GM23338 (cell line): ENCODE measurements around the gene RIMS1. TPM values are rescaled to one million over a fixed set of nuclear protein-coding genes. Genes with fewer than 3 reads are reported as not detected.

Experiments used
- ATAC-seq: fragments of 200-7000 bp; cut with Tn5 transposase; 3 replicates; pipeline ENCODE4 v1.9.1; 2020
- DNase-seq: peaks from one replicate; pipeline ENCODE4 v3.0.0-alpha.2; 2015; ENCODE audit warnings: low spot score
- H2AFZ ChIP-seq: fragments of 200-600 bp; sonication (generic); 2 replicates; pipeline ENCODE4 v1.8.0; 2016; ENCODE audit warnings: antibody characterized with exemption, mild to moderate bottlenecking, moderate library complexity
- H3F3A ChIP-seq: fragments of 200-600 bp; sonication (generic); replicated peaks from 2 replicates; pipeline ENCODE4 v1.8.0; 2017; ENCODE audit warnings: antibody characterized with exemption, mixed run types, low read depth
- H3K27ac ChIP-seq: fragments of 200-600 bp; sonication (generic); 2 replicates; pipeline ENCODE4 v1.6.1; 2016; ENCODE audit warnings: low read depth
- H3K27me3 ChIP-seq: fragments of 200-600 bp; sonication (generic); 2 replicates; pipeline ENCODE4 v1.8.0; 2016; ENCODE audit warnings: mild to moderate bottlenecking, mixed run types, moderate library complexity; ENCODE audit not compliant: insufficient read depth
- H3K36me3 ChIP-seq: fragments of 200-600 bp; sonication (generic); 2 replicates; pipeline ENCODE4 v1.8.0; 2016; ENCODE audit warnings: mild to moderate bottlenecking; ENCODE audit not compliant: insufficient read depth
- H3K4me1 ChIP-seq: fragments of 200-600 bp; sonication (generic); 2 replicates; pipeline ENCODE4 v1.8.0; 2016; ENCODE audit warnings: mild to moderate bottlenecking, moderate library complexity; ENCODE audit not compliant: insufficient read depth
- H3K4me2 ChIP-seq: fragments of 200-600 bp; sonication (generic); 2 replicates; pipeline ENCODE4 v1.7.1; 2017; ENCODE audit warnings: mixed run types
- H3K4me3 ChIP-seq: fragments of 200-600 bp; sonication (generic); 2 replicates; pipeline ENCODE4 v1.6.1; 2016; ENCODE audit warnings: mixed run types
- H3K79me2 ChIP-seq: fragments of 200-600 bp; sonication (generic); replicated peaks from 2 replicates; pipeline ENCODE4 v1.8.0; 2017; ENCODE audit warnings: mild to moderate bottlenecking; ENCODE audit not compliant: insufficient read depth
- H3K9me2 ChIP-seq: fragments of 200-600 bp; sonication (generic); 2 replicates; pipeline ENCODE4 v1.8.0; 2017; ENCODE audit not compliant: insufficient read depth
- H4K20me1 ChIP-seq: fragments of 200-600 bp; sonication (generic); replicated peaks from 2 replicates; pipeline ENCODE4 v1.8.0; 2017; ENCODE audit warnings: mild to moderate bottlenecking; ENCODE audit not compliant: insufficient read depth
- H3K27ac Mint-ChIP-seq: 2 replicates; pipeline ENCODE4 v1.8.0; 2020; ENCODE audit warnings: inconsistent platforms, mild to moderate bottlenecking, moderate library complexity, mixed read lengths
- H3K27me3 Mint-ChIP-seq: 3 replicates; pipeline ENCODE4 v1.8.0; 2022; ENCODE audit warnings: low read depth, mild to moderate bottlenecking, moderate library complexity, mixed read lengths, inconsistent platforms; ENCODE audit not compliant: insufficient read depth, poor library complexity
- H3K36me3 Mint-ChIP-seq: 3 replicates; pipeline ENCODE4 v1.8.0; 2021; ENCODE audit warnings: low read depth, mild to moderate bottlenecking, inconsistent platforms, moderate library complexity, mixed read lengths
- H3K4me1 Mint-ChIP-seq: 3 replicates; pipeline ENCODE4 v1.8.0; 2020; ENCODE audit warnings: mild to moderate bottlenecking, inconsistent platforms, mixed read lengths
- H3K4me3 Mint-ChIP-seq: 3 replicates; pipeline ENCODE4 v1.8.0; 2021; ENCODE audit warnings: moderate library complexity, mild to moderate bottlenecking, inconsistent platforms, mixed read lengths
- H3K9me3 Mint-ChIP-seq: 3 replicates; pipeline ENCODE4 v1.8.0; 2020; ENCODE audit warnings: moderate library complexity, mild to moderate bottlenecking, inconsistent platforms, mixed read lengths
- CREB1 ChIP-seq: fragments of 250-450 bp; sonication (Bioruptor Pico); IDR thresholded peaks from 2 replicates; pipeline ENCODE4 v1.5.0; 2020; ENCODE audit warnings: low read depth, mild to moderate bottlenecking, moderate library complexity
- ETS1 ChIP-seq: IDR thresholded peaks from 2 replicates; pipeline ENCODE4 v1.6.1; 2016; ENCODE audit warnings: antibody characterized with exemption
- EZH2 ChIP-seq: fragments of 200-600 bp; sonication (generic); IDR thresholded peaks from one replicate; pipeline ENCODE4 v1.8.0; 2017; ENCODE audit warnings: antibody characterized with exemption, mild to moderate bottlenecking, low read depth; ENCODE audit not compliant: unreplicated experiment
- EZH2phosphoT487 ChIP-seq: fragments of 200-600 bp; sonication (generic); IDR thresholded peaks from one replicate; pipeline ENCODE4 v1.8.1; 2018; ENCODE audit warnings: antibody characterized with exemption; ENCODE audit not compliant: unreplicated experiment
- JUNB ChIP-seq: IDR thresholded peaks from one replicate; pipeline ENCODE4 v1.6.1; 2016; ENCODE audit warnings: antibody characterized with exemption; ENCODE audit not compliant: unreplicated experiment
- POLR2AphosphoS5 ChIP-seq: IDR thresholded peaks from 2 replicates; pipeline ENCODE4 v1.6.1; 2016; ENCODE audit warnings: antibody characterized with exemption, low read depth
- STAT1 ChIP-seq: IDR thresholded peaks from one replicate; pipeline ENCODE4 v1.6.1; 2016; ENCODE audit warnings: antibody characterized with exemption; ENCODE audit not compliant: unreplicated experiment
- ZNF114 ChIP-seq: fragments of 250-450 bp; sonication (Bioruptor Pico); IDR thresholded peaks from 2 replicates; pipeline ENCODE4 v1.5.0; 2020; ENCODE audit warnings: mild to moderate bottlenecking, moderate library complexity
- ZNF462 ChIP-seq: fragments of 250-450 bp; sonication (Bioruptor Pico); IDR thresholded peaks from 2 replicates; pipeline ENCODE4 v1.5.0; 2020; ENCODE audit warnings: mild to moderate bottlenecking, moderate library complexity
- polyA plus RNA-seq: library from polyadenylated mRNA; unstranded; fragments of >200 nt; fragmentation: Nextera tagmentation; extraction: Ambion mirVana; gene quantifications from 2 replicates; pipeline ENCODE4 v1.2.1, GENCODE V29; 2016
- total RNA-seq: library from RNA; depleted of rRNA; stranded (reverse); fragments of >200 nt; shearing (Covaris generic); gene quantifications from 2 replicates; pipeline ENCODE4 v1.2.3, GENCODE V29; 2014

RIMS1 gene
- total and polyA plus RNA-seq, 2 experiments from 2014 or later = 0.89 to 4.0 TPM

- TF ChIP-seq ETS1 = no peak
- TF ChIP-seq EZH2phosphoT487 = no peak
- TF ChIP-seq POLR2AphosphoS5 = no peak
- no peak for TF ChIP-seq ZNF114 (CRISPR knock-in tag)
- no peak for TF ChIP-seq JUNB
- no peak for TF ChIP-seq STAT1
- no peak for TF ChIP-seq EZH2
These were observed 538.1 kb downstream of the RIMS1 start (continued) for GRCh38 chr6:72424476-72424875.

GRCh38 chr6:72425003-72425681 is 538.8 kb downstream of the RIMS1 start:
- Mint-ChIP-seq H3K4me1 (peaks cover 18% of the 10 kb centered on the region), H3K9me3 (no peaks in the 10 kb centered on the region), H3K36me3 (no peaks in the 10 kb centered on the region), H3K27ac (no peak overlapping the region), H3K4me3 (no peak overlapping the region), H3K27me3 (peaks cover 2% of the 10 kb centered on the region)
- H3K79me2 ChIP-seq = no peaks in the 10 kb centered on the region
- no peak overlapping the region for H3K27ac ChIP-seq
- H3K36me3 ChIP-seq = no peaks in the 10 kb centered on the region
- TF ChIP-seq CREB1 (CRISPR knock-in tag) = no peak
- no peak for TF ChIP-seq ZNF114 (CRISPR knock-in tag)
- no peak for TF ChIP-seq ZNF462 (CRISPR knock-in tag)
- 0 out of 2 replicates have a peak, but pooled peaks cover 3% of the 10 kb centered on the region for H3K4me1 ChIP-seq
- no peaks in the 10 kb centered on the region for H3K9me2 ChIP-seq
- DNase-seq = no peak
- H2AFZ ChIP-seq = no peak overlapping the region
- no peaks in the 10 kb centered on the region for H4K20me1 ChIP-seq
- no peak overlapping the region for H3K4me2 ChIP-seq
- no peak for ATAC-seq
- no peaks in the 10 kb centered on the region for H3F3A ChIP-seq
- H3K27me3 ChIP-seq = no peaks in the 10 kb centered on the region
- H3K4me3 ChIP-seq = no peak overlapping the region
